IMR-90 (cell line): ENCODE results near the gene CUX1. TPM values are rescaled to one million over a fixed set of nuclear protein-coding genes. Genes with fewer than 3 reads are reported as not detected.

Source experiments
- ATAC-seq: fragments of 200-7000 bp; cut with Tn5 transposase; 2 replicates; pipeline ENCODE4 v1.9.1; 2020; ENCODE audit warnings: low read depth, mild to moderate bottlenecking, moderate library complexity
- BruUV-seq: library from RNA; stranded (reverse); fragments of 400-500 nt; replicated peaks from 2 replicates; lab custom pipeline; 2021; lab: Mats Ljungman, UMichigan
- CTCF ChIA-PET: fragments of 300-600 bp; formaldehyde crosslinking; extraction: SDS; loops from one replicate; lab custom pipeline; 2021; ENCODE audit warnings: antibody characterized with exemption; lab: Yijun Ruan, JAX
- POLR2A ChIA-PET: fragments of 300-600 bp; sonication (Branson Sonifier 250); formaldehyde crosslinking; loops from one replicate; lab custom pipeline; 2022; ENCODE audit warnings: antibody characterized with exemption; ENCODE audit not compliant: unreplicated experiment; lab: Charles Lee
- DNase-seq: peaks from one replicate; pipeline ENCODE4 v3.0.0; 2013
- H2AFZ ChIP-seq: replicated peaks from 2 replicates; pipeline ENCODE3; 2013; ENCODE audit warnings: low read length, mild to moderate bottlenecking; ENCODE audit not compliant: poor library complexity
- H2AK5ac ChIP-seq: 2 replicates; pipeline ENCODE4 v1.6.1; 2013; ENCODE audit warnings: low read depth, low read length, inconsistent platforms
- H2AK9ac ChIP-seq: replicated peaks from 2 replicates; pipeline ENCODE3; 2013; ENCODE audit warnings: mild to moderate bottlenecking, low read depth, low read length, moderate library complexity; ENCODE audit not compliant: poor library complexity
- H2BK120ac ChIP-seq: 2 replicates; pipeline ENCODE4 v1.6.1; 2013; ENCODE audit warnings: low read depth, low read length, inconsistent platforms
- H2BK15ac ChIP-seq: 3 replicates; pipeline ENCODE4 v1.6.1; 2013; ENCODE audit warnings: low read depth, low read length, inconsistent platforms
- H2BK20ac ChIP-seq: 2 replicates; pipeline ENCODE4 v1.6.1; 2013; ENCODE audit warnings: low read depth, mild to moderate bottlenecking, inconsistent platforms, low read length, moderate library complexity
- H2BK5ac ChIP-seq: 2 replicates; pipeline ENCODE4 v1.6.1; 2013; ENCODE audit warnings: mild to moderate bottlenecking, low read depth, low read length, inconsistent platforms; ENCODE audit not compliant: poor library complexity, severe bottlenecking
- H3K14ac ChIP-seq: replicated peaks from 2 replicates; pipeline ENCODE4 v1.6.1; 2013; ENCODE audit warnings: low read depth, low read length, inconsistent platforms
- H3K18ac ChIP-seq: 2 replicates; pipeline ENCODE4 v1.6.1; 2013; ENCODE audit warnings: low read depth, low read length, control low read depth
- H3K23ac ChIP-seq: 2 replicates; pipeline ENCODE4 v1.6.1; 2013; ENCODE audit warnings: low read depth, low read length, inconsistent platforms
- H3K27ac ChIP-seq: 2 replicates; pipeline ENCODE4 v1.5.1; 2013; ENCODE audit warnings: mild to moderate bottlenecking, control low read depth, low read length; ENCODE audit not compliant: insufficient read depth
- H3K27me3 ChIP-seq: 2 replicates; pipeline ENCODE4 v1.6.1; 2013; ENCODE audit warnings: low read length; ENCODE audit not compliant: control insufficient read depth, insufficient read depth
- H3K36me3 ChIP-seq: 2 replicates; pipeline ENCODE4 v1.6.1; 2013; ENCODE audit warnings: low read length, mixed read lengths; ENCODE audit not compliant: control insufficient read depth, insufficient read depth
- H3K4ac ChIP-seq: 2 replicates; pipeline ENCODE4 v1.6.1; 2013; ENCODE audit warnings: low read depth, low read length, inconsistent platforms
- H3K4me1 ChIP-seq: 2 replicates; pipeline ENCODE4 v1.6.1; 2013; ENCODE audit warnings: low read length, mixed read lengths; ENCODE audit not compliant: control insufficient read depth, insufficient read depth
- H3K4me2 ChIP-seq: 2 replicates; pipeline ENCODE4 v1.6.1; 2013; ENCODE audit warnings: low read depth, mild to moderate bottlenecking, control low read depth, low read length, moderate library complexity
- H3K4me3 ChIP-seq: 2 replicates; pipeline ENCODE4 v1.5.1; 2013; ENCODE audit warnings: low read depth, mild to moderate bottlenecking, control low read depth, low read length, moderate library complexity; ENCODE audit not compliant: insufficient read depth
- H3K56ac ChIP-seq: 2 replicates; pipeline ENCODE4 v1.6.1; 2013; ENCODE audit warnings: low read length, inconsistent platforms; ENCODE audit not compliant: insufficient read depth; ENCODE audit errors: extremely low read depth
- H3K79me1 ChIP-seq, 2 experiments: 2 replicates each; pipeline ENCODE4 v1.6.1; 2013; ENCODE audit warnings: low read length in 2 of 2, inconsistent platforms in 1 of 2, low read depth in 1 of 2
- H3K9ac ChIP-seq: 2 replicates; pipeline ENCODE4 v1.6.1; 2013; ENCODE audit warnings: low read depth, low read length, control low read depth
- H3K9me1 ChIP-seq: 2 replicates; pipeline ENCODE4 v1.6.1; 2013; ENCODE audit warnings: low read length, inconsistent platforms; ENCODE audit not compliant: insufficient read depth
- H3K9me3 ChIP-seq: 2 replicates; pipeline ENCODE4 v1.6.1; 2013; ENCODE audit warnings: low read length; ENCODE audit not compliant: control insufficient read depth, insufficient read depth
- H4K20me1 ChIP-seq: 2 replicates; pipeline ENCODE4 v1.6.1; 2013; ENCODE audit warnings: low read length, inconsistent platforms; ENCODE audit not compliant: insufficient read depth
- H4K5ac ChIP-seq: 2 replicates; pipeline ENCODE4 v1.6.1; 2013; ENCODE audit warnings: mild to moderate bottlenecking, low read depth, low read length, control low read depth
- H4K8ac ChIP-seq, 2 experiments: 2 replicates each; pipeline ENCODE4 v1.6.1; 2013; ENCODE audit warnings: low read depth in 2 of 2, low read length in 2 of 2, control low read depth in 1 of 2, inconsistent platforms in 1 of 2
- H4K91ac ChIP-seq: 2 replicates; pipeline ENCODE4 v1.6.1; 2013; ENCODE audit warnings: low read depth, low read length, inconsistent platforms; ENCODE audit not compliant: insufficient read depth
- FOS ChIP-seq: fragments of 150-350 bp; IDR thresholded peaks from 2 replicates; pipeline ENCODE4 v1.6.1; 2016; ENCODE audit warnings: low read depth, low read length
- RAD21 ChIP-seq: IDR thresholded peaks from 2 replicates; pipeline ENCODE4 v1.6.1; 2012; ENCODE audit warnings: low read length, improper control_type of control experiment
- RFX5 ChIP-seq: IDR thresholded peaks from 2 replicates; pipeline ENCODE4 v1.8.0; 2012; ENCODE audit warnings: low read depth, mild to moderate bottlenecking, low read length, moderate library complexity
- SMC3 ChIP-seq: fragments of 150-350 bp; IDR thresholded peaks from 2 replicates; pipeline ENCODE4 v1.6.1; 2016; ENCODE audit warnings: low read depth, mild to moderate bottlenecking, antibody characterized with exemption, low read length, moderate library complexity
- USF2 ChIP-seq: fragments of 150-350 bp; IDR thresholded peaks from 2 replicates; pipeline ENCODE4 v1.6.1; 2017; ENCODE audit warnings: mild to moderate bottlenecking, antibody characterized with exemption, low read length, low read depth
- WGBS, 2 experiments: methylation state at CpG; one replicate each; pipeline versions ENCODE4 v1.1.5 to v1.1.7; 2013; ENCODE audit warnings: missing lambda C conversion rate in 2 of 2; ENCODE audit not compliant: insufficient read length in 1 of 2; ENCODE audit errors: extremely low coverage in 2 of 2; 5-methylcytosine and 5-hydroxymethylcytosine counted together
- dilution Hi-C: fragments of 300-500 bp; cut with HindIII; formaldehyde crosslinking; loops from one replicate; pipeline ENCODE4 v1.14.3; 2018; ENCODE audit warnings: low sequenced_read_pairs; ENCODE audit not compliant: unreplicated experiment
- in situ Hi-C: fragments of 300-500 bp; cut with MboI; formaldehyde crosslinking; loops from 3 replicates; pipeline ENCODE4 v1.14.3; 2019; ENCODE audit warnings: low sequenced_read_pairs, inconsistent platforms, mixed read lengths
- intact Hi-C: fragments of 100-400 bp; cut with micrococcal nuclease; formaldehyde crosslinking; loops from 2 replicates; pipeline ENCODE4 v1.10.0; 2022
- polyA plus RNA-seq, 3 experiments: library from polyadenylated mRNA; depleted of rRNA; stranded (reverse); fragments of >200 nt; gene quantifications; 2 replicates each; pipeline ENCODE4 v1.2.3, GENCODE V29; 2012; ENCODE audit warnings: low replicate concordance in 1 of 3
- total RNA-seq: library from RNA; depleted of rRNA; stranded (reverse); fragments of >200 nt; gene quantifications from 2 replicates; pipeline ENCODE4 v1.2.3, GENCODE V29; 2012

The CUX1 gene
- total and polyA plus RNA-seq, 2 of the 4 experiments (the other 2 are of a cell fraction): 19.7 to 46.4 TPM

- Histone ChIP-seq H3K4ac (no peak overlapping the region), H3K18ac (no peak overlapping the region), H3K4me2 (no peak overlapping the region; the same call in 1 of the 2 replicates), H3K27me3 (peaks cover 53% of the 10 kb centered on the region), H2AK9ac (no peak overlapping the region), H2AFZ (no peak overlapping the region), H3K14ac (no peak overlapping the region), H2BK5ac (no peak overlapping the region), H3K36me3 (no peaks in the 10 kb centered on the region), H2AK5ac (no peak overlapping the region), H3K9me3 (no peaks in the 10 kb centered on the region), H3K4me3 (no peak overlapping the region), H3K9ac (no peak overlapping the region), H2BK20ac (no peak overlapping the region), H4K5ac (no peak overlapping the region), H3K23ac (no peak overlapping the region; the same call in 1 of the 2 replicates), H3K56ac (no peak overlapping the region), H3K79me1 (no peaks in the 10 kb centered on the region), H3K9me1 (no peaks in the 10 kb centered on the region), H3K27ac (no peak overlapping the region), H2BK15ac (no peak overlapping the region), H3K4me1 (no peaks in the 10 kb centered on the region), H4K20me1 (no peaks in the 10 kb centered on the region), H2BK120ac (no peak overlapping the region), H4K91ac (no peak overlapping the region), H4K8ac (no peak overlapping the region)
- 2% methylated on average over 7 of the region's 16 CpGs; no CpG with 5 or more reads in 1 of the 2 experiments for WGBS, 2 experiments
- no TSS peak for BruUV-seq
- no peak for DNase-seq
- TF ChIP-seq USF2 (no peak), RAD21 (no peak), FOS (no peak), RFX5 (no peak), SMC3 (no peak)
- POLR2A ChIA-PET: no interaction called here
- intact Hi-C loops: no loop called here
- dilution Hi-C loops: no loop called here
- CTCF ChIA-PET: no interaction called here
- ATAC-seq: no peak
- in situ Hi-C loops: no loop called here
These were observed 13.1 kb upstream of the CUX1 start for GRCh38 chr7:101804088-101804963.
